Inflammatory macrophage (primary cell): Measurements from ENCODE around the gene ZNF611.
"Not testable (repeated sequence)": the region's sequence is repeated elsewhere in the genome, so short reads cannot be mapped to it uniquely, and the experiment has no call there.

Experiments
- DNase-seq, 2 donors: peaks; one replicate each; pipeline ENCODE4 v3.0.0-alpha.2; 2020 to 2022

The ZNF611 gene

DNA sequence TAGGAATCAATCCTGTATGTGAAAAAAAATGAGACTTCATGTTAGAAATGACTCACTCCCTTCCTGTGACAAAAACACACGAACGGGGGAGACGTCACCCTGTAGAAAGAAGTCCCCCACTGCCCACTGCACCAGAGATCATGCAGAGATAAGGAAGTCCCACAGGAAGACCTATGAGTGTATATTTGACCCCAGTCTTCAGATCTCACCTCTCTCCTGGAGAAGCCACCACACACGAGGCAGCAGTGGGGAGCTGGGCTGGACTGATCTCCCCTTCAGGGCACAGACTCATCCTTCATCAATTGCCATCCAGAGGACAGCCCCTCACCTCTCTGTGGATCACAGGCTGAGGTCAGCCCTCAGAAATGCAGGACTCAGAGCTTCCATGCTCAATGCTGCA lies 18.9 kb downstream of the ZNF611 start:
- DNase-seq = peak in 1 of 2 donors; percentile 1

DNA sequence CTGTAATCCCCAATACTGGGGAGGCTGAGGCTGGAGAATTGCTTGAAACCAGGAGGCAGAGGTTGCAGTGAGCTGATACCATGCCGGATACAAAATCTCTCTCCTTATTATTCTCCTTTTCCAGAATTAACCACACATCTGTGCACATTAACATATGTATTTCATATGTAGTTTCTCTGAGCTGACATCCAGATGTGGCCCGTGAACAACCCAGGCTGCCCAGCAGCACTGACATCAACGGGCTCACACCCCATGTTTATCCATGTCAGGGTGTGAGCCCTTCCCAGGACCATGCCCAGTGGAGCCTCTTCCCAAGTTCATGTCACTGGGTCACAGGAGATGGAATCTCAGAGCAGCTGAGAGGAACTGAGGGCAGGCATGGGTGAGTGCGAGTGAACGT lies 19.5 kb downstream of the ZNF611 start:
- DNase-seq = not testable (repeated sequence)

DNA sequence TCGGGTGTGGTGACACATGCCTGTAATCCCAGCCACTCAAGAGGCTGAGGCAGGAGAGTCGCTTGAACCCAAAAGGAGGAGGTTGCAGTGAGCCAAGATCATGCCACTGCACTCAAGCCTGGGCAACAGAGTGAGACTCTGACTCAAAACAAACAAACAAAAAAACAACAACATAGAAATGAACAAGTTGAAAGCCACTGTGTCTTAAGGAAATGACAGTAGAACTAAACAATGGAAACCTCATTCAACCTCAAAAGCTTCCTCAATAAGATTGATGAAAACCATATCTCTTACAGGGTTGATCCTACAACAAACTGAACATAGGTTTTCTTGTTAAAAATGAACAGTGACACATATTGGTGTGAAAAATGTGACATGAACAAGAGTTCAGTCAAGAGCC lies 21.8 kb downstream of the ZNF611 start:
- DNase-seq = not testable (repeated sequence)

DNA sequence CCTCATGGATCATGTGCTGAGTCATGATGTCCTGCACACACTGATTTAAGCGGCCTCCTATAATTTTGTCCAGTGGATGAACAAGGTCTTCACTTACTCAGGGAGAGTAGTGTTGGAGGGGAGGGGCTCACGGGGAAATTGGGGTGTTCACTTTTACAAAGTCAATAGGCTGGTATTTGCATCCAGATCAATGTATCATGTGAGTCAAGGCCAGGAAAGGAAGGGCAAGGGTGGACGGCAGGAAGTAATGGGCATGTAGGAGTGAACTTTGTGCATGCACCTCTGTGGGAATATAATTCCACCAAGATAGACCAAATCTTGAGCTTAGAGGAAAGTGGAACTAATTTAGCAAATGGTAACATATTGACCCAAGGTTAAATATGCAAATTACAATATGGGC lies 23.2 kb downstream of the ZNF611 start:
- DNase-seq = not testable (repeated sequence)

DNA sequence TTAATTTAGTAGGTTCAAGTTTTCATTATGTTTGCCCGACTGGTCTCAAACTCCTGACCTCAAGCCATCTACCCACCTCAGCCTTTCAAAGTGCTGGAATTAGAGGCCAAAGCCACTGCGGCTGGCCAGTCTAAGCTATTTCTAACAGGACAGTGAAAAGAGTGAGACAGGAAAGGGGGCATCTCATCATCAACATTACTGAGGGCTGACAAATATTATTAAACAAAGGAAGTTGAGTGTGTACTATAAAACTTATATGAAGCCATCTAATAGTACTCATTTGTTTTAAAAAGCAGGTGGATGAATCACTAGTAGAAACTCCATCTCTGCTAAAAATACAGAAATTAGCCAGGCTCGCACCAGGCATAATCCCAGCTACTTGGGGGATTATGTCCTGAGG lies 24.3 kb downstream of the ZNF611 start:
- DNase-seq = no peak

DNA sequence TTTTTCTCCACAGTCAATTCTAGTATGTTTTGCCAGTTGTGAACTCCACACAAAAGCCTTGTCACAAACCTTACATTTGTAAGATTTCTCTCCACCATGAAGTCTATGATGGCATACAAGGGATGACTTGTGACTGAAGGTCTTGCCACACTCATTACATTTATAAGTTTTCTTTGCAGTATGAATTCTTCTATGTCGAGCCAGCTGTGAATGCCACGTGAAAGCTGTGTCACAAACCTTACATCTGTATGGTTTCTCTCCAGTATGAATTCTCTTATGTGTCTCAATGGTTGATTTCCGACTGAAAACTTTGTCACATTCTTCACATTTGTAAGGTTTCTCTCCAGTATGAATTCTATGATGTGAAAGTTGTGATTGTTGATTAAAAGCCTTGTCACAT lies 29.2 kb downstream of the ZNF611 start:
- not testable (repeated sequence) for DNase-seq

DNA sequence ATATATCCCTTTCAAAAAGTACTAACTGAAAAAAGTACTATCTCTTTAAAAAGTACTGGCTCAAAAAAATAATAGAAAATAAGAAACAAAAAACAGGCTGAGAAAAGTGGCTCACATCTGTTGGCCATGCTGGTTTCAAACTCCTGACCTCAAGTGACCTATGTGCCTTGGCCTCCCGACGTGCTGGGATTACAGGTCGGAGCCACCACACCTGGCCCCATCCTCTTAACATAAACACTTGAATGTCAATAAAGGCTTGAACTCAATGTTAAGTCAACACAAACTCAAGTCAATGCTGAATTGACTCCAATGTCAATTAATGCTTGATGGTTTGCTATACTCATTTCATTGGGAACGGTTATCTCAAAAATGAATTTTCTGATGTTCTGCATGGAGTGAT lies 30.9 kb downstream of the ZNF611 start:
- no peak for DNase-seq

DNA sequence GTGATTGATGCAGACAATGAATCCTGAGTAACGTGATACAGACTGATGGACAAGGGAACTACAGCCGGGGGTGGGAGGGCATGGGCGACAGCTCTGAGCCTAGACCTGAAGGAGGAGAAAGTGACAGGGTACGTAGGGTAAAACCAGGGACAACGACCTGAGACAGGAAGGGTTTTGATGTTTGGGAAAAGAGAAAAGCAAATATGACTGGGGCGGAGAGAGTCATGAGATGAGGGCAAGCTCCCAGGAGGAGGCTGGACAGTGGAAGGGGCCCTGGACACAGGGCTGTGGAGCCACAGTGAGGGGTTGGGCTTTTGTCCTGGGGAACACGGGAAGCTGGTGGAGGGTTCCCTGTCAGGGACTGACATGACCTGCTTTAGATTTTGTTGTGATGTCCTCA lies 34.2 kb downstream of the ZNF611 start:
- no peak for DNase-seq

DNA sequence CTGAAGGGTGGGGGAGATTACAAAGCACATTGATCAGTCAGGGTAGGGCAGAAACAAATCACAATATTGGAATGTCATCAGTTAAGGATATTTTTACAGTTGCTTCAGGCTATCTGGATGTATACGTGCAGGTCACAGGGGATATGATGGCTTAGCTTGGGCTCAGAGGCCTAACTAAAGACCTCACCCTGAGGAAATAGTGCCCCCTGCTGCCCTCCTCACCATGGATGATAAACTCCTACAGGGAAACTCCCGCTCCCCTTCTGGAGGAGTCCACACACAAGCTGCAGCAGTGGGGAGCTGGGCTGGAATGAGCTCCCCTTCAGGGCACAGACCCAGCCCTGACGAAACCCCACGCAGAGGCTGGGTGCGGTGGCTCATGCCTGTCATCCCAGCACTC lies 35.3 kb downstream of the ZNF611 start:
- DNase-seq = not testable (repeated sequence)

DNA sequence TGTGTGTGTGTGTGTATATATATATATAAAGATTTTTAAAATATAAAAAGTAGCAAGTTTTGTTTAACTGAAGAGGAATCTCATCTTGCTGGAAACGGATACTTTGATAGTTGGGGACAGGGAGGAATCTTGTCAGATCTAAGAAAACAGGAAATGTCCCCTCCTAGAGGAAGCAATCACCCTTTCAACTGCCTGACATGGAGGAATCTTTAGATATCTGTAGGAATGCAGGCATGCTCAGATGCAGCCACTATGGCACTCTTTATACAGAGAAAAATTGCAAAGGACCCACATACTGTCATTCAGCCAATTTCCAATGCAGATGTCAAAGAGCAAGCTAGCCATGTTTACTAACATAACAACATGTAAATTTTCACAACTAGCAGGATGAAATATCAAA lies 38.8 kb downstream of the ZNF611 start:
- no peak for DNase-seq

DNA sequence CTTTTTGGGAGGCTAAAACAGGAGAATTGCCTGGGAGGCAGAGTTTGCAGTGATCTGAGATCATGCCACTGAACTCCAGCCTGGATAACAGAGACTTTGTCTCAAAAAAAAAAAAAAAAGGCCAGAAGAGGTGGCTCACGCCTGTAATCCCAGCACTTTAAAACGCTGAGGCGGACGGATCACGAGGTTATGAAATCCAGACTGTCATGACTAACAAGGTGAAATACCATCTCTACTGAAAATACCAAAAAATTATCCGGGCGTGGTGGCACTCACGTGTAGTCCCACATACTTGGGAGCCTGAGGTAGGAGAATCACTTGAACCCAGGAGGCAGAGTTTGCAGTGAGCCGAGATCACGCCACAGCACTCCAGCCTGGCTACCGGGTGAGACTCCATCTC lies 39.9 kb downstream of the ZNF611 start:
- DNase-seq = no peak

DNA sequence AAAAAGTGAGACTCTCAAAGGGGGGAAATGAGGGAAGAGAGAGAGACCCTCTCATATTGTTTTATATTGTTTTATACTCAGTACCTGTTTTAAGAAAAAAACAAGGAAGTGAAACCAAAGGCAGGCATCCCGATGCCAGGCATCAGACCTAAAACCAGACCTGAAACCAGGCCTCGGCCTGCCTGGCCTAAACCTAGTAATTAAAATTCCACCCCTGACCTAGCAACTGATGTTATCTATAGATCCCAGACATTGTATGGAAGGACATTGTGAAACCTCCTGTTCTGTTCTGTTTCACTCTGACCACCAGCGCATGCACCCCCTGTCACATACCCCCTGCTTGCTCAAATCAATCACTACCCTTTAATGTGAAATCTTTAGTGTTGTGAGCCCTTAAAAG lies 40.6 kb downstream of the ZNF611 start:
- not testable (repeated sequence) for DNase-seq

DNA sequence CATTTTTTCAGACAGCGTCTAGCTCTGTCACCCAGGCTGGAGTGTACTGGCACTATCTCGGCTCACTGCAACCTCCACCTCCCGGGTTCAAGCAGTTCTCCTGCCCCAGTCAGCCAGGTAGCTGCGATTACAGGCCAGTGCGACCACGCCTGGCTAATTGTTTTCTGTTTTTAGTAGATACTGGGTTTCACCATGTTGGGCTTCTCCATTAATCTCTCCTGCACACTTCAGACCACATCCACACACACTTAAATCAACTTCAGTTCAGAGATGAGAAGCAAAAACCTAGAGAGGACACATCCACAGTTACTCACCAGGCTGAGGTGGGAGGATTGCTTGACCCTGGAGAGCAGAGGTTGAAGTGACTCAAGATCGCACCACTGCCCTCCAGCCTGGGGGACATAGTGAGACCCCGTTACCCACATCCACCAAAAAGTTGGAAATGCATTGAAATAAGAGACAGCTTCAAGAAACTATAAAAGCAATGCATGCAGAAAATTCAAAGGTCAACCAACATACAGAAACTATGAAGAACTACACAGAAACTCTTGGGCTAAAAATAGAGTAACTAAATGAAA lies 42.3 kb downstream of the ZNF611 start:
- DNase-seq = no peak

DNA sequence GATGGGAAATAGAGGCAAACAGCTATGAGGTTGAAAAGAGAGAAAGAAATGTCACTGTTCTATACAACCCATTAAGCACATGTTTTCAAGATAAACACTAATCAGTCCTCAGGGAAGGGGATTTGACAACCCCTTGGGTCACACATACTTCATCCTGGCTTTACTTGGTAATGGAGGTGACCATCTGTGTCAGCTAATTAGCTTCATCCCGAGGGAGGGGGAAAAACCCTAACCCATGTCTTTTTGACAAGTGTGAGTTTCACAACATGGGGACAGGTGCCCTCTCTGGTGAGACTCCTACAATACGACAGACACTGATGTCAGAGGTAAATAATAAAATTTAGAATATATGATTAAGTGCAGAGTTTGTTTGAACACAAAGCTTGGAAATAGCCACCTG lies 43.1 kb downstream of the ZNF611 start:
- no peak for DNase-seq

DNA sequence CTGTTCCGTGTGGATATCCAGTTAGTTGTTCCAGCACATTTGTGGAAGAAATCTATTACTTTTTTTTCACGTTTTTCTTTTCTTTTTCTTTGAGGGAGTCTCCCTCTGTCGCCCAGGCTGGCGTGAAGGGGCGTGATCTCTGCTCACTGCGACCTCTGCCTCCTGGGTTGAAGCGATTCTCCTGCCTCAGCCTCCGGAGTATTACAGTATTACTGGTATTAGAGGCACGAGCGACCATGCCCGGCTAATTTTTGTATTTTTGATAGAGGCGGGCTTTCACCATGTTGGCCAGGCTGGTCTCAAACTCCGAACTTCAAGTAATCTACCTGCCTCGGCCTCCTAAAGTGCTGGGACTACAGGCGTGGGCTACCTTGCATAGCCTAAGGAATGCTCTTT lies 43.6 kb downstream of the ZNF611 start:
- DNase-seq = no peak

DNA sequence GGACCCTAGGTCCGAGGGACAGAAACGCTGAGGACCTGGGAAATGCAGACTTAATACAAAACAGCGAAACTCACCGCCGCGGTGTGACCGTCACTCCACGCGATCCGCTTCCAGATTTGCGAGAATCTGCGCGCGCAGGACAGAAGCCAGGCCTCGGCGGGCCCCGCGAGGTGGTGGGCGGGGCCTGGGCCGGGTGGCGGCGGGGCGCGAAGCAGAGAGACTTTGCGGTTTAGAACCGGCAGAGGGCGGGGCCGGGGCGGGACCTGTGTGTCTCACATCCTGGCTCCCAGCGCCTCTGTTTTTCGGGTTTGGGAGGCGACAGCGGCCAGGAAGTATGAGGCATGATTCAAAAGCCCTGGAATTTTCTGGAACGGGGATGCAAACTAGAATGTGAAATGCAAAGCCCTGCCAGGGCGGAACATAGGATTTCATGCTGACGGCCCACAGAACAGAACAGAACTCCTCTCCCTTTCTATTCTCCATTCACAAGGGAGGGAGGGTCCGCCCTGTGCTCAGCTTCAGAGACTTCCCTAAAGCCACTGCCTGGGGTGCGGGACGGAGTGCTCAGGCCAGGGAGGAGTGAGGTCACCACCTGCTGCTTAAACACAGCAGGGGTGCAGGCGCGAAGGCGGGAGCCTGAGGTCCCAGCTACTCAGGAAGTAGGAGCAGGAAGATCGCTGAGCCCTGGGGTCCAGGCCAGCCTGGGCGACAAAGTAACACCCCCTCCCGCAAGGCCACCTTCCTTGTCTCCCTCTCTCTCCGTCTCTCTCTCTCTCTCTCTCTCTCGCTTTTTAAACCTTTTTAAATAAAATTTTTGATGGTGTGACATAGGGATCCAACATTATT lies 44.3 kb downstream of the ZNF611 start:
- DNase-seq = peak; percentile 88 to 93

DNA sequence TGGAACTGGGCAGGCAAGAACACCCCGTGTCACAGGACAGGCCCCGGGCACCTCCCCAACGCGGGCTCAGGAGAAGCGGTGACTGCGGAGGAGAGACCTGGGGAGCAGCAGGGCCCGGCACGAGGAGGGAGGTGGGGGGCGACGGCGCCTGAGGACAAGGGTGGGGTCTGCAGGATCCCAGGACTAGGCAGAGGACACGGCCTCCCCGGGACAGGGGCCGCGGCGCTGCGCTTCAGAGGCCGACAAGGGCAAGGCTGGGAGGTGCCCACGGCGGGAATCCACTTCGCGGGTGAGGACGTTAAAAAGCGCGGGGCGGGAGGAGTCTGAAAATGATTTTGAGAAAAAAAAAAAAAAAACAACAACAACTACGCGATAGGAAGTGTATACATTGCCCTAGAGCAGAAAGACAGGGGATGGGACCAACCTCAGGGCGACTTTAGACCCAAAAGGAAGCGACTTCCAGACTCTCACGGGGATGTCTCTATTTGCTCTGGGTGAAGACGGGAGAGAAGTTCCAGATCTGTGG lies 44.9 kb downstream of the ZNF611 start:
- no peak for DNase-seq

DNA sequence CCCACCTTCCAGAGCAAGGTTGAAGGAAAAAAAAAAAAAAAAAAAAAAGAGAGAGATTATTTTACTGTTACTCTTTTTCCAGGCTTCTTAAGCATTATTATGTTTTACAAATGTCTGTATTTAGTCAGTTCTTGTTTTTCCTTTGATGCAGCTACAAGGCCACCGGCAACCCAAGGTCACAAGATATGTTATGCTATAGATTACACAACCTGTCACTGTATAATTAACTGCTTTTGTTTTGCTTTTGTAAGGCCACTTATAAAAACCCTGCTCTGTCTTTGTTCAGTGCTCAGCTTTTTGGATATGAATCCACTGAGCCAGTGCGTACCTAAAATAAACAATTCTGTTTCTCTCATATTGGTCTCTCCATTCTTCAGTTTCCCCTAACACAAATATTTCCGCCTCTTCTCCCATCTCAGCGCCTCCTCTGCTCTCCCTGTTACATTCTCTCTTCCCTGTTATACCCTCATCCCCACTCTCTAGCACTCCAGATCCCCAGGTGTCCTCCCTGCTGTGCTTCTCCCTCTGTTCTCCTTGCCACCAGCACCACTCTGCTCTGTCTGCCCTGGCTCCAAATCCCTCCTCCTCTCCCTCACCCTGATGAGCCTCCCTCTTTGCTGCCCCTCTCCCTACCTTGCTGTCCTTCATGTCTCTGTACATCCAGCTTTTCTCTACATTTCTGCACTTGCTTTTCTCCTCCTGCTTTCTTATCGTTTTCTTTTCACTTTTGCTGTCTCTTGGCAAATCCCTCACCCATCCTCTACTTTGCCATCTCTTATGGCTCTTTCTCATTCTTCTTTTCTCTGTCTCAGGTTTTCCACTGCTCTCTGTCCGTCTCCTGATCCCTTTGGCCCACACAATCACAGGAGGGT lies 45.7 kb downstream of the ZNF611 start:
- DNase-seq = peak; percentile 49 to 50

DNA sequence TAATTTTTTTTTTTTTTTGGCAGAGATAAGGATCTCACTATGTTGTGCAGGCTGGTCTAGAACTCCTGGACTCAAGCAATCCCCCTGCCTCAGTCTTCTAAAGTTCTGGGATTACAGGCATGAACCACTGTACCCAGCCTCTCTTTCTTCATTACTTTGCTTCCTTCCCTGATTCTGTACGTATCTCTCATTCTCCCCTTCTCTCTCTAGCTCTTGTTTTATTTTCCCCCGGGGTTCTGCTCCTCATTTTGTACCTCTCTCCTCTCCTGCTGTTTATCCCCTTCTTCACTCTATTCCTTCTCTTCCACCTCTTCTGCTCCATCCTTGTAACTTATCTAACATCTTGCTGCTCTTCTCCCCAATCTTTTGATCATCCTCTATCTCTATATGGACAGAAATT lies 46.5 kb downstream of the ZNF611 start:
- DNase-seq = no peak

DNA sequence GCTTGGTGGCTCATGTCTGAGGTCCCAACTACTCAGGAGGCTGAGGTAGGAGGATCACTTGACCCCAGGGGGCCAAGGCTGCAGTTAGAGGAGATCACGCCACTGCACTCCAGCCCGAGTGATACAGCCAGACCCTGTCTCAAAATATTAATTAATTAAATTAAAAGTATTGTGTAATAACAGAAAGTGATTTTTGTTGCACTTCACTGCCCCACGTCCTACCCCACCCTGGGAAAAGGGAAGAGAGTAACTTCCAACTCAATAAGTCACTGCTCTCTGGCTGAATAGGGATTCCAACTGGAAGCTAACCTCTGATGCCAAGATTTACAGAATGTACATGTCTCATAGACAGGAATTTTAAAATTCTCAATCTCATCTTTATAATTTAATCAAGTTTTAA lies 47.2 kb downstream of the ZNF611 start:
- no peak for DNase-seq

DNA sequence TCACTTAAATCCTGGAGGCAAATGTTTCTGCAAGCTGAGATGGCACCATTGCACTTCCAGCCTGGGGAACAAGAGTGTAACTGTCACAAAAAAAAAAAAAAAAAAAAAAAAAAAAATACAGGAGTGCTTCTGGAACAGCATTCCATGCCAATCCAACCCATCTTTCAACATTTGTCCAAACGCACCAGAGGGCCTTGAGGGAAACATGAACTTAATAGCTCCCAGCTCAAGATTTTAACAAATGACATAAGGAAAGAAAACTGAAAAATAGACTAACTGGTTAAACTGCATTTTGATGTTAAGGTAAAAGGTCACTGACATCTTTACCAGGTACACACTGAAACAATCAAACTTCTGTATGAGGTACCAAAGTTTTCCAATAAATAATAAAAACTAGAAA lies 49.0 kb downstream of the ZNF611 start:
- DNase-seq = no peak

DNA sequence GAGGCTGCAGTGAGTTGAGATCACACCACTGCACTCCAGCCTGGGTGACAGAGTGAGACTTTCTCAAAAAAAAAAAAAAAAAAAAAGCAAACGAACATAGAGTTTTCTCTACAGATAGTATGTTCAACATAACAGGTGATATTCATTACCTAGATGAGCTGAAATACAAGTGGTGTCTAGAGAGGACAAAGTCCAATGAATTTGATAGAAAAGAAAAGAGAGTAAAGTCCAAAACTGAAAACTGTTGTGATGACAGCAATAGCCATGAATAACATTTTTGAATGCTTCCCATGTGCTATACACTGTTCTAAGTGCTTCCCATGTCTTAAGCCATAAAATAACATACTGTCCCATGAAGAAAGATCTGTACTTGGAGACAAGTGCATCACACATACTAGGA lies 53.6 kb downstream of the ZNF611 start:
- DNase-seq = not testable (repeated sequence)

DNA sequence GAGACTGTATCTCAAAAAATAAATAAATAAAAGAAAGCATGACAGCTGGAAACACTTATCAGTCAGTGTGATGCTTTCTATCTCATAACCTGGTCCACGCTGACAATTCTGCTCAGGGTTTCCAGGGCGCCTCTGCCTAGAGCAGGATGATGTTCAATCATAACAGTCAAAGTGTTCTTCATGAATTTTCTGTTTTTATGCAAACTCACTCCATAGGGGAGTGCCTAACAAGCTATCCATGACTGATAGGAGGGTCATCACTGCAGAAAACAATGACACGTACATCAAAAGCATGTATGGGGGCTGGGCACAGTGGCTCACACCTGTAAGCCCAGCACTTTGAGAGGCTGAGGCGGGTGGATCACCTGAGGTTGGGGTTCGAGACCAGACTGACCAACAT lies 55.2 kb downstream of the ZNF611 start:
- DNase-seq = no peak
